ENCODE results near the gene LRRC8C.

Gene LRRC8C

DNA sequence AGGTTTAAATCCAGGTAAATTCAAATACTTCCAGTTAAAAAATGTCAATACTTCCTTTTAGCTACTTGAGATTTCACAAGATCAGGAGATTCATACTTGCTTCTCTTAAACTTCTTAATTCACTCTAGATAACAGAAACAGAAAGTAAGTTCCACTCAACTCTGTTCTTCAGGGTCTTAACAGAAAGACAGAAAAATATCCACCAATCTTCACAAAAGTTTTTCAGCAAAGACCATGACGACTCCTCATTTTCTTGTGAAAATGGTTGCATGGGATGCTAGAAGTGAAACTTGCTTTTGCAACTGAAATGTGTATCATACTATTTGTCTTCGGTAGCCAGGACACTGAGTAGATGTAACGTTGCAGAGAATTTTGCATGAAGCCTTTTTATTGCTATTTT is 12.3 kb upstream of the LRRC8C start:
- H3K36me3 ChIP-seq (ENCODE audit: insufficient read depth, low read length), result no peaks in the 10 kb centered on the region
- no peaks in the 10 kb centered on the region for H4K20me1 ChIP-seq (ENCODE audit: insufficient read depth, low read length)
- H3K4me3 ChIP-seq (ENCODE audit: low read depth in 1 of 2, low read length in 2 of 2), result no peak overlapping the region
- no peak overlapping the region for H2AFZ ChIP-seq (ENCODE audit: low read depth, low read length)
- DNase-seq (no peak), ATAC-seq (ENCODE audit: insufficient read depth, low read depth) (no peak)
- no peak overlapping the region for H3K4me2 ChIP-seq (ENCODE audit: insufficient read depth, low read length)
- TF ChIP-seq EZH2 (IDR thresholded peaks at IDR 0.05; ENCODE audit: borderline replicate concordance, low read depth, low read length, severe bottlenecking), result no peak
- TF ChIP-seq, protein P1, sequence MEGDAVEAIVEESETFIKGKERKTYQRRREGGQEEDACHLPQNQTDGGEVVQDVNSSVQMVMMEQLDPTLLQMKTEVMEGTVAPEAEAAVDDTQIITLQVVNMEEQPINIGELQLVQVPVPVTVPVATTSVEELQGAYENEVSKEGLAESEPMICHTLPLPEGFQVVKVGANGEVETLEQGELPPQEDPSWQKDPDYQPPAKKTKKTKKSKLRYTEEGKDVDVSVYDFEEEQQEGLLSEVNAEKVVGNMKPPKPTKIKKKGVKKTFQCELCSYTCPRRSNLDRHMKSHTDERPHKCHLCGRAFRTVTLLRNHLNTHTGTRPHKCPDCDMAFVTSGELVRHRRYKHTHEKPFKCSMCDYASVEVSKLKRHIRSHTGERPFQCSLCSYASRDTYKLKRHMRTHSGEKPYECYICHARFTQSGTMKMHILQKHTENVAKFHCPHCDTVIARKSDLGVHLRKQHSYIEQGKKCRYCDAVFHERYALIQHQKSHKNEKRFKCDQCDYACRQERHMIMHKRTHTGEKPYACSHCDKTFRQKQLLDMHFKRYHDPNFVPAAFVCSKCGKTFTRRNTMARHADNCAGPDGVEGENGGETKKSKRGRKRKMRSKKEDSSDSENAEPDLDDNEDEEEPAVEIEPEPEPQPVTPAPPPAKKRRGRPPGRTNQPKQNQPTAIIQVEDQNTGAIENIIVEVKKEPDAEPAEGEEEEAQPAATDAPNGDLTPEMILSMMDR (IDR thresholded peaks at IDR 0.05; ENCODE audit: borderline replicate concordance, extremely low read depth, low read length, poor library complexity, severe bottlenecking), result no peak
- H3K79me2 ChIP-seq (ENCODE audit: insufficient read depth, low read length), result no peaks in the 10 kb centered on the region
- no peaks in the 10 kb centered on the region for H3K27me3 ChIP-seq (ENCODE audit: insufficient read depth, low read length, poor library complexity)
- no peak overlapping the region for H3K27ac ChIP-seq (ENCODE audit: low read length)
- H3K4me1 ChIP-seq (ENCODE audit: insufficient read depth, low read length), result no peaks in the 10 kb centered on the region
- peaks cover 3% of the 10 kb centered on the region for H3K9me3 ChIP-seq (ENCODE audit: insufficient read depth, low read length, severe bottlenecking)
- no peak overlapping the region for H3K9ac ChIP-seq (ENCODE audit: low read depth, low read length)

DNA sequence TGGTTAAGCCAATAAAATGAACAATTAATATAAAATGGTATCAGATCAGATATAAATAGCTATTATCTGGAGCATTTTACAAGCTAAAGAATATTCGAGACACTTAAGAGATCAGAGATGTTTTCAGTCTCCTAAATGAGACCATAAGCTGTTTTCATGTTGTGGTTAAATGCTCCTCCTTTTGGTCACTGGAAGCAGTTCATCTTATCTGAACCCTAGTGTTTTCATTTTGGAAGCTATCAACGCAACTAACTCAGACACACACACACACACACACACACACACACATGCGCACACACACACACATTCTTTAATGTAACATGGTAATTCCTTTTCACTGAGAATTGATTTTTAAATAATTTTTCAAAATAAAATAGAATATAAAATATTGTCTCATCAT is 10.0 kb upstream of the LRRC8C start:
- DNase-seq (no peak), ATAC-seq (ENCODE audit: insufficient read depth, low read depth) (no peak)
- TF ChIP-seq, protein P1 (IDR thresholded peaks at IDR 0.05; ENCODE audit: borderline replicate concordance, extremely low read depth, low read length, poor library complexity, severe bottlenecking), result peak; percentile 33
- TF ChIP-seq EZH2 (IDR thresholded peaks at IDR 0.05; ENCODE audit: borderline replicate concordance, low read depth, low read length, severe bottlenecking), result no peak
- H3K4me1 ChIP-seq (ENCODE audit: insufficient read depth, low read length), result no peaks in the 10 kb centered on the region
- H3K27me3 ChIP-seq (ENCODE audit: insufficient read depth, low read length, poor library complexity), result no peaks in the 10 kb centered on the region
- H3K79me2 ChIP-seq (ENCODE audit: insufficient read depth, low read length), result no peaks in the 10 kb centered on the region
- H3K27ac ChIP-seq (ENCODE audit: low read length), result no peak overlapping the region
- no peak overlapping the region for H3K4me3 ChIP-seq (ENCODE audit: low read depth in 1 of 2, low read length in 2 of 2)
- H3K9ac ChIP-seq (ENCODE audit: low read depth, low read length), result no peak overlapping the region
- no peaks in the 10 kb centered on the region for H3K9me3 ChIP-seq (ENCODE audit: insufficient read depth, low read length, severe bottlenecking)
- H3K36me3 ChIP-seq (ENCODE audit: insufficient read depth, low read length), result no peaks in the 10 kb centered on the region
- no peaks in the 10 kb centered on the region for H4K20me1 ChIP-seq (ENCODE audit: insufficient read depth, low read length)
- H2AFZ ChIP-seq (ENCODE audit: low read depth, low read length), result no peak overlapping the region
- no peak overlapping the region for H3K4me2 ChIP-seq (ENCODE audit: insufficient read depth, low read length)

DNA sequence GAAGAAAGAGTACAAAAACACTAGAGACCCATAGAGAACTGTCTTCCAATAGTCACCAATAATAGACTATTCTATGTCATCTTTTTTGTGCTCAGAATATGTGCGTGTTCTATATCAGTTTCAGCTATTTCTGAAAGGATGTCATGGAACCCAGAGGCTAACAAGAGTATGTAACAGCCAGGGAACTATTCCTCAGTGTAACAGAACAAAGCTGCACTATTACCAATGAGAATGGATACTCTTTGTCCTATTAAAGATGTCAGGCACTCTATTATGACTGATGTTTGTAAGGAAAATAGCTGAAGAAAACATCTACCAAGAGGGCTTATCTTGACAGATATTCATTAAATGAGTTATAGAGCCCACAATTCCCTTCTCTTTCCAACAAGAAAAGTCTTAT is 8.6 kb upstream of the LRRC8C start:
- no peaks in the 10 kb centered on the region for H3K4me1 ChIP-seq (ENCODE audit: insufficient read depth, low read length)
- no peaks in the 10 kb centered on the region for H3K9me3 ChIP-seq (ENCODE audit: insufficient read depth, low read length, severe bottlenecking)
- no peaks in the 10 kb centered on the region for H3K79me2 ChIP-seq (ENCODE audit: insufficient read depth, low read length)
- H3K4me3 ChIP-seq (ENCODE audit: low read depth in 1 of 2, low read length in 2 of 2), result no peak overlapping the region
- H4K20me1 ChIP-seq (ENCODE audit: insufficient read depth, low read length), result no peaks in the 10 kb centered on the region
- ATAC-seq (ENCODE audit: insufficient read depth, low read depth), result no peak
- no peak overlapping the region for H3K4me2 ChIP-seq (ENCODE audit: insufficient read depth, low read length)
- no peak overlapping the region for H2AFZ ChIP-seq (ENCODE audit: low read depth, low read length)
- H3K36me3 ChIP-seq (ENCODE audit: insufficient read depth, low read length), result no peaks in the 10 kb centered on the region
- no peak overlapping the region for H3K9ac ChIP-seq (ENCODE audit: low read depth, low read length)
- H3K27ac ChIP-seq (ENCODE audit: low read length), result no peak overlapping the region
- TF ChIP-seq, protein P1 (IDR thresholded peaks at IDR 0.05; ENCODE audit: borderline replicate concordance, extremely low read depth, low read length, poor library complexity, severe bottlenecking), result no peak
- no peak for DNase-seq
- no peaks in the 10 kb centered on the region for H3K27me3 ChIP-seq (ENCODE audit: insufficient read depth, low read length, poor library complexity)

DNA sequence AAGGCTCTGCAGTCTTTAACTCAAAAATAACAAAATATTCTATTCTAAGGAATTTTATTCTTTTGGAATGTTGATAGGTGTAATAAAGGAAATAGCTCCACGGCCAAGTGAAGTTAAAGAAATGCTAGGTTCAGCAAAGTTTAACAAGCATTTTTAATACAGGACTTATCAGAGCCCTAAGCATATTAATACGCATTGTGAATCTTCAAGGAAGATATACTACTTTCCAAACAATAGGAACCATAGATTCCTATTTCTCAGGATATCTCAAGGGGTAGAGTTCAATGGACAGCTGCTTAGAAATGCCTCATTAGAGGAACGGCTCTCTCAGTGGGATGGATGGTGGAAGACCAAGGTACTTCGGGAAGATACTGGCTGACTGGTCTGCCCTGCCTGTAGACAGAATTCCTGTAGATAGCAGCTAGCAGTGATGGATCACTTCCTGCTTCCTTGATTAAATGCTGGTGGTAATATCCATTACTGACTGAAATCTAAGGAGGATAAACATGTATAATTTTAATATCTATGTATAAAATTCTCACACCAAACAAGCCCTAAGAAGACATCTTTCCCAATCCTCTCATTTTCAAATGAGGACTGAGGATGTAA is 8.1 kb upstream of the LRRC8C start:
- ATAC-seq (ENCODE audit: insufficient read depth, low read depth) (no peak), DNase-seq (no peak)
- no peak overlapping the region for H3K27ac ChIP-seq (ENCODE audit: low read length)
- no peaks in the 10 kb centered on the region for H3K9me3 ChIP-seq (ENCODE audit: insufficient read depth, low read length, severe bottlenecking)
- H3K4me1 ChIP-seq (ENCODE audit: insufficient read depth, low read length), result no peaks in the 10 kb centered on the region
- H3K36me3 ChIP-seq (ENCODE audit: insufficient read depth, low read length), result no peaks in the 10 kb centered on the region
- no peaks in the 10 kb centered on the region for H3K79me2 ChIP-seq (ENCODE audit: insufficient read depth, low read length)
- TF ChIP-seq, protein P1 (IDR thresholded peaks at IDR 0.05; ENCODE audit: borderline replicate concordance, extremely low read depth, low read length, poor library complexity, severe bottlenecking), result no peak
- no peak for TF ChIP-seq EZH2 (IDR thresholded peaks at IDR 0.05; ENCODE audit: borderline replicate concordance, low read depth, low read length, severe bottlenecking)
- H3K4me3 ChIP-seq (ENCODE audit: low read depth in 1 of 2, low read length in 2 of 2), result no peak overlapping the region
- H2AFZ ChIP-seq (ENCODE audit: low read depth, low read length), result no peak overlapping the region
- no peaks in the 10 kb centered on the region for H3K27me3 ChIP-seq (ENCODE audit: insufficient read depth, low read length, poor library complexity)
- no peak overlapping the region for H3K4me2 ChIP-seq (ENCODE audit: insufficient read depth, low read length)
- no peak overlapping the region for H3K9ac ChIP-seq (ENCODE audit: low read depth, low read length)
- no peaks in the 10 kb centered on the region for H4K20me1 ChIP-seq (ENCODE audit: insufficient read depth, low read length)
